Nephron progenitor cell (in vitro differentiated cells): ENCODE measurements around the gene TYSND1.

Experiments used
- DNase-seq: peaks from one replicate; pipeline ENCODE4 v3.0.0; 2021
- H3K27ac Mint-ChIP-seq: 2 replicates; pipeline ENCODE4 v1.8.0; 2021; ENCODE audit warnings: mild to moderate bottlenecking, moderate library complexity, mixed read lengths
- H3K27me3 Mint-ChIP-seq: 2 replicates; pipeline ENCODE4 v1.8.0; 2021; ENCODE audit warnings: mild to moderate bottlenecking, low read depth, mixed read lengths; ENCODE audit not compliant: poor library complexity
- H3K36me3 Mint-ChIP-seq: 2 replicates; pipeline ENCODE4 v1.8.0; 2021; ENCODE audit warnings: low read depth, mixed read lengths
- H3K4me1 Mint-ChIP-seq: 2 replicates; pipeline ENCODE4 v1.8.0; 2021; ENCODE audit warnings: mixed read lengths
- H3K4me3 Mint-ChIP-seq: 2 replicates; pipeline ENCODE4 v1.8.0; 2021; ENCODE audit warnings: mild to moderate bottlenecking, moderate library complexity, mixed read lengths
- H3K9me3 Mint-ChIP-seq: 2 replicates; pipeline ENCODE4 v1.8.0; 2021; ENCODE audit warnings: mild to moderate bottlenecking, moderate library complexity, mixed read lengths
- CTCF ChIP-seq: fragments of 200-600 bp; sonication (generic); IDR thresholded peaks from 2 replicates; pipeline ENCODE4 v1.5.0; 2021; ENCODE audit warnings: antibody characterized with exemption

The TYSND1 gene

DNA sequence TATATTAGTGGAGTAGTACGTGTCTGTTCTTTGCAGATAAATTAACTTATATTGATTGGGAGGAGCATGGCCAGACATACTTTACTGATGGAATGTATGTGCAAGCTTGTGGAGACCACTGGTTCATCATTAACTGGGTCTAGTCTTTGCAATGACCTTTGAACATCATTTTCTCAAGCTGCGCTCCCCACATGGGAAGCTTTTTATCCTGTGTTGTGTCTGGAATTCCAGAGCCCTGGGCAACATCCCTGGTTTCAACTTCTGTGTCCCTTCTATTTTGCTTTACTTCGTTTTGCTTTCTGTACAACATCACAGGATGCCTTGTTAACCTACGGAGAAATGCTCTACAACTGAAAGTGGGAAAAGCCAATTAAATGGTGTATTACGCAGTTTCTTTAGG is 55.5 kb downstream of the TYSND1 start:
- no peaks in the 10 kb centered on the region for H3K4me1 Mint-ChIP-seq
- no peak for DNase-seq
- no peak overlapping the region for H3K4me3 Mint-ChIP-seq
- H3K9me3 Mint-ChIP-seq = no peaks in the 10 kb centered on the region
- H3K27ac Mint-ChIP-seq = no peak overlapping the region
- TF ChIP-seq CTCF = no peak
- H3K36me3 Mint-ChIP-seq = peaks cover 82% of the 10 kb centered on the region
- H3K27me3 Mint-ChIP-seq = no peaks in the 10 kb centered on the region

DNA sequence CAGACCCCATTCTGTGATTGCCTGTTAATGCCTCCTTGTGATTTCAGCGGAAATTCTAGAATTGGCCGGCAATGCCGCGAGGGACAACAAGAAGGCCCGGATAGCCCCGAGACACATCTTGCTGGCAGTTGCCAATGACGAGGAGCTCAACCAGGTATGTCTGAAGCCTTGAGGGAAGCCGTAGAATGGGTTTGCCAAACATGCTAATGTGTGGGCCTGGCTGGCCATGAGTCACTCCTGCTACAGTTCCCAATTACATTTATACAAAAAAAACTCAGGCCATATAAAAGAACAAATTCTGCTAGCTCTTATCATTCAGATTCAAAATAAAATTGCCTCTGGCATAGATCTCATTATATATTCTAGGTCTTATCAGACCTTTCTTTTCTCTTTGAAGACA is 56.5 kb downstream of the TYSND1 start:
- no peak for TF ChIP-seq CTCF
- peaks cover 75% of the 10 kb centered on the region for H3K36me3 Mint-ChIP-seq
- no peaks in the 10 kb centered on the region for H3K27me3 Mint-ChIP-seq
- no peaks in the 10 kb centered on the region for H3K9me3 Mint-ChIP-seq
- no peaks in the 10 kb centered on the region for H3K4me1 Mint-ChIP-seq
- no peak for DNase-seq
- H3K27ac Mint-ChIP-seq = peak overlapping the region; percentile 28
- H3K4me3 Mint-ChIP-seq = no peak overlapping the region

- Mint-ChIP-seq H3K4me3 (no peak overlapping the region), H3K9me3 (no peaks in the 10 kb centered on the region), H3K4me1 (no peaks in the 10 kb centered on the region), H3K36me3 (peaks cover 66% of the 10 kb centered on the region), H3K27me3 (no peaks in the 10 kb centered on the region), H3K27ac (peak overlapping the region; percentile 77)
- no peak for DNase-seq
- TF ChIP-seq CTCF = no peak
These were observed 58.2 kb downstream of the TYSND1 start for GRCh38 chr10:70088308-70088698.
